Activated naive CD8-positive, alpha-beta T cell treated with anti-CD3 and anti-CD28 coated beads for 36 hours (primary cell): ENCODE measurements around the gene MFSD12. TPM values are rescaled to one million over a fixed set of nuclear protein-coding genes. Genes with fewer than 3 reads are reported as not detected.
A peak's percentile ranks its signal among the peaks of the same experiment; 100 is the strongest.

Experiments used
- DNase-seq: peaks from one replicate; pipeline ENCODE4 v3.0.0; 2021
- H3K27ac Mint-ChIP-seq: one replicate; pipeline ENCODE4 v1.8.0; 2022; ENCODE audit warnings: mild to moderate bottlenecking, moderate library complexity, mixed read lengths
- H3K27me3 Mint-ChIP-seq: one replicate; pipeline ENCODE4 v1.8.0; 2022; ENCODE audit warnings: mild to moderate bottlenecking, mixed read lengths
- H3K36me3 Mint-ChIP-seq: one replicate; pipeline ENCODE4 v1.8.0; 2021; ENCODE audit warnings: mild to moderate bottlenecking, mixed read lengths
- H3K4me1 Mint-ChIP-seq: one replicate; pipeline ENCODE4 v1.8.0; 2021; ENCODE audit warnings: mixed read lengths
- H3K4me3 Mint-ChIP-seq: one replicate; pipeline ENCODE4 v1.8.0; 2022; ENCODE audit warnings: mild to moderate bottlenecking, moderate library complexity, mixed read lengths
- H3K9me3 Mint-ChIP-seq: one replicate; pipeline ENCODE4 v1.8.0; 2022; ENCODE audit warnings: mixed read lengths
- total RNA-seq, 2 experiments: library from RNA; stranded (reverse); gene quantifications; one replicate each; pipeline ENCODE4 v1.2.3, GENCODE V29; 2021

Gene MFSD12
- total RNA-seq, 2 experiments from 2014 or later = 73.2 to 76.1 TPM

DNA sequence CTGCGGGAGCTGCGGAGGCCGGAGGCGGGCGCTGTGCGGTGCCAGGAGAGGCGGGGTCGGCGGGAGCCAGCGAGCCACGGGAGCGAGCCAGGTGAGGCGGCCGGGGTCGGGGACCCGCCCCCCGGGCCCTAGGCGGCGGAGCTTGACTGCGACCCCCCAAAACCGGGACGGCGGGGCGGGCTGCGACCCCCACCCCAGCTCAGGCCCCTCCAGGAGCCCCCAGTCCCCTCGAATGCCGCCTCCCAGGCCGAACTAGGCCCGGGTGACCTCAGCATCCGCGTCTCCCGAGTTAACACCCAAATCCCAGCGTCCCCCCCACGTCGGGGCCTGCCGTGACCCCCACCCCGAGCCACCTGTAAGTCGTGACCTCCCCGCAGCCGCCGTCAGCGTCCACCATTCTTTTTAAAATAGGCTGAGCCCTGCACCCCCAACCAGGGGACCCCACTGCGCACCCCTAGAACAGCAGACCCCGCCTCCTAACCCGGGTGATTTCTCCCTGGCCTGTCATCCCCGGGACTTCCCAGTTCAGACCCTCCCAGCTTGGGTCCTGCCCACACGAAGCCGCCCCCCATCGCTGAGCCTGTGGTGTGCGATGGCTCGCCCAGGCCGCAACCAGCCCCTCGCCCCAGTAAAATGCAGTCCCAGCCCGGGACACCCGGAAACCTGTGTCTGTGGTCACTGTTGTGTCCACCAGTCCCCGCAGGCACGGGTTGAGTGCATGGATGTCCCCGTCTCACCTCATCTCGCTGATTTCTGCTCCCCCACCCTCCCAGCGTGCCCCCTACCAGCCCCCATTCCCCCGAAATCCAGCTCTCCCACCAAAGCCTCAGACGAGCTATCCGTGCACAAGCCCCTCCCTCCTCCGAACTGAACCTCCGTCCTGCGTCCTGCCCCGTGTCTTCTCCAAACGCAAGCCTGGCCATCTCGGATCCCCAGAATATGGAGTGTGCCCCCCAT is 50.7 kb downstream of the MFSD12 start:
- no peaks in the 10 kb centered on the region for H3K9me3 Mint-ChIP-seq
- no peaks in the 10 kb centered on the region for H3K27me3 Mint-ChIP-seq
- peak; percentile 28 for DNase-seq
- peak overlapping the region; percentile 73 for H3K27ac Mint-ChIP-seq
- H3K4me3 Mint-ChIP-seq = peak overlapping the region; percentile 94
- peaks cover 16% of the 10 kb centered on the region for H3K36me3 Mint-ChIP-seq
- peaks cover 37% of the 10 kb centered on the region for H3K4me1 Mint-ChIP-seq

DNA sequence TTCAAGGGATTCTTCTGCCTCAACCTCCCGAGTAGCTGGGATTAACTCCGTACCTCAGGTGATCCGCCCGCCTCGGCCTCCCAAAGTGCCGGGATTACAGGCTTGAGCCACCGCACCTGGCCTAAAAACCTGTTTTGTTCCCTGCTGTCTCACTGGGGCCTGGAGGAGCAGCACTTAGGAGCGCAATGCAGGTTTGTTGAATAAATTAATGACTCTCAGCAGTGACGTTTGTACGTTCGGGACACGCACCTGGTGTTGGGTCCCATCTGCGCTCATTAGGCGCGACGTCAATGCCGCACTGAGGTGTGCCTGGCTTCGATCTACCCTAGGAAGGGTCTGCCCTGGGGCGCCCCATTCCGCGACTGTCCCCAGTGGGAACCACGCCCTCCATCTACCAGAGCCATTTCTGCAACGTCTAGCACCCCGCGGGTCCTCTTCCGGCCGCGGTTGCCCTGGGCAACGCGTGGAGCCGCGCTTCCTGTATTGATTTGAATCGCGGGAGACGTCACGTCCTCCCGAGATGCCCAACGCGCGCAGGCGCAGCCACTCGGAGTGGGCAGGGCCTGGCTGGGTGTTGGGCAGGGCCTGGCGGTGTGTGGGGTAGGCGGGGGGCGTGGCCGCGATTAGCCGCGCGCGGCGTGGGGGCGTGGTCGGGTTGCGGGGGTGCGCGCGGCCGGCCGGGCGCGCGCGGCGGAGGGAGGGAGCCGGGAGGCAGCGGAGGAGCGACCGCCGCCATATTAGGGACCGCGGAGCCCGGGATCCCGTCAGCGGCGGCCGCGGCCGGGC is 51.6 kb downstream of the MFSD12 start, which contains the start of gene FZR1:
Gene FZR1, plus strand, starts transcription at position 714 of the 786 bp plus-strand sequence. CDS start 16,679 bp downstream, outside the sequence.
- H3K27ac Mint-ChIP-seq = peak within 1 kb of the TSS; percentile 93
- H3K27me3 Mint-ChIP-seq = peaks cover 1% of the 10 kb centered on the region
- DNase-seq = peak; percentile 100
- H3K4me3 Mint-ChIP-seq = peak within 1 kb of the TSS; percentile 94
- H3K9me3 Mint-ChIP-seq = no peaks in the 10 kb centered on the region
- peaks cover 18% of the 10 kb centered on the region for H3K36me3 Mint-ChIP-seq
- peaks cover 41% of the 10 kb centered on the region for H3K4me1 Mint-ChIP-seq

DNA sequence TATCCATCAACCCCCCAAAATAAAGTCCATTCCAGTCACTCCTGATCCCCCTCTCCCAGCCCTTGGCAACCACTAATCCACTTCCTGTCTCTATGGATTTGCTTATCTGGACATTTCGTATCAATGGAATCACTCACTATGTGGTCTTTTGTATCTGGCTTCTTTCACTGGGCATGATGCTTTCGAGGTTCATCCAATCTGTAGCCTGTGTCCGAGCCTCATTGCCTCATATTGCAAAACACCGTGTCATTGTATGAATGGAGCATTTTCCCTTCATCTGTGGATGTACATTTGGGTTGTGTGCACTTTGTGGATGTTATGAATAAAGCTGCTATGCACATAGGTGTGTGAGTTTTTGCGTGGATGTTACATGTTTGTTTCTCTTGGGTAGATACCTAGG is 52.7 kb downstream of the MFSD12 start:
- Mint-ChIP-seq H3K4me3 (peak overlapping the region; percentile 94), H3K36me3 (peaks cover 19% of the 10 kb centered on the region), H3K9me3 (no peaks in the 10 kb centered on the region), H3K27ac (no peak overlapping the region), H3K4me1 (peaks cover 42% of the 10 kb centered on the region), H3K27me3 (peaks cover 6% of the 10 kb centered on the region)
- DNase-seq = no peak

DNA sequence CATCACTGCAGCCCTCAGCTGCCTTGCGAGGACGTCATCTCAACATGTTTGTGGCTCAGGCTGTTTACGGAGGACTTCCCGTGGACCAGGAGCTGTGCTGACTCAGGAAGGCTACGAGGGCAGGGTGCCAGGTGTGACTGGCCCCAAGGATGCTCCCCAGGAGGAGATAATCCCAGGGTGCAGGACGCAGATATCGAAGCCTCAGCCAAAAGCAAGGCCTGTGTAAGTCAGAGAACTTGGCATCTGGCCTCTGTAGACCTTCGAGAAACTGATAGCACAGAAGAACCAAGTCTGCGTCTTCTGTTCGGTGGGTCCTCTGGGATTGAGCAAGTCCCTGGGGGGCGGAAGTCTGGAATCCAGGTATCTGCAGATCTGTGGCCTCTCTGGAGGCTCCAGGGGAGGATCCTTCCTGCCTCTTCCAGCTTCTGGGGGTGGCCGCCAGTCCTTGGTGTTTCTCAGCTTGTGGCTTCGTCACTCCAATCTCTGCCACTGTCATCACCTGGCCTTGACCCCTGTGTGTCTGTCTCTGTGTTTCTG is 54.3 kb downstream of the MFSD12 start:
- Mint-ChIP-seq H3K27me3 (peaks cover 6% of the 10 kb centered on the region), H3K4me1 (peaks cover 40% of the 10 kb centered on the region), H3K36me3 (peaks cover 15% of the 10 kb centered on the region), H3K27ac (no peak overlapping the region), H3K4me3 (no peak overlapping the region), H3K9me3 (no peaks in the 10 kb centered on the region)
- DNase-seq = no peak

DNA sequence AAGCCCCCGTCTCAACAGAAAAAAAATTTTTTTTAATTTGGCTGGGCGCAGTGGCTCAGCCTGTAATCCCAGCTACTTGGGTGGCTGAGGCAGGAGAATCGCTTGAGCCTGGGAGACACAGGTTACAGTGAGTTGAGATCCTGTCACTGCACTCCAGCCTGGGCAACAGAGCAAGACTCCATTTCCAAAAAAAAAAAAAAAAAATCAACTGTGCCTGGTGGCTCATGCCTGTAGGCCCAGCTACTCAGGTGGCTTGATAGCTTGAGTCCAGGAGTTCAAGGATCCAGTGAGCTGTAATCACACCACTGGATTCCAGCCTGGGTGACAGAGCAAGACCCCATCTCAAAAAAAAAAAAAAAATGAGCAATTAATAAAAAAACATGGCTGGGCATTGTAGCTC is 55.6 kb downstream of the MFSD12 start:
- Mint-ChIP-seq H3K4me1 (peaks cover 36% of the 10 kb centered on the region), H3K36me3 (peaks cover 18% of the 10 kb centered on the region), H3K27me3 (peaks cover 6% of the 10 kb centered on the region), H3K4me3 (no peak overlapping the region), H3K27ac (no peak overlapping the region), H3K9me3 (no peaks in the 10 kb centered on the region)
- DNase-seq = no peak

DNA sequence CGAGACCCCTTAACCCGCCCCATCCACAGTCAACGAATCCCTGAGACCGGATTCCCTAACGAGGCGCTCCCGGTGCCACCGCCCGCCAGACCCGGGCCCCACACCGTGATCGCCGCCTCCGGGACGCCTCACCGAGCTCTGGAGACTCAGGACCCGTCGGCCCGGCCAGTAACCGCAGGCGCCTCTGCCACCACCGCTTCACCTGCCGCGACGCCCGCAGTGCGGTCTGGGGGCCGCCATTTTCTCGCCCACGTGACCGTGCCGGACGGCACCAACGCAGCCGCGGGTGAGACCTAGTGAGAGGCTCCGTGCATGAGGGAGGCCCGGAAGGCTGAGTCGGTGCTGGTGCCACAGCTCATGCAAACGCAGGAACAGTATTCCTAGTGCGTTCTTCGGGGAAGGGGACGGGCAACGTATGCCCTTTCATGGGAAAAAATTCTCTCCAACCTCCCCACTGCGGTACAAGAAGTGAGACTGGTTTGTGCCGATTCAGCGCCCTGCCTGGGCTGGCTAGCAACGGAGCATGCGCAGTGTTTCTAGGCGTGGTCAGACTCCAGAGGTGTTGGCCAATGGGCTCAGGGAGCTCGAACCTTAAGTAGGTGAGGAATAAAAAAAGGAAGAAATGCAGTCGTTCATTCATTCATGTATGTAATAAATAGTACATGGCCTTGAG is 56.8 kb downstream of the MFSD12 start, which contains the start of gene DOHH:
Gene DOHH, minus strand, starts transcription at position 246 of the 673 bp plus-strand sequence. CDS start 3,860 bp downstream, outside the sequence.
- DNase-seq = peak; percentile 94

DNA sequence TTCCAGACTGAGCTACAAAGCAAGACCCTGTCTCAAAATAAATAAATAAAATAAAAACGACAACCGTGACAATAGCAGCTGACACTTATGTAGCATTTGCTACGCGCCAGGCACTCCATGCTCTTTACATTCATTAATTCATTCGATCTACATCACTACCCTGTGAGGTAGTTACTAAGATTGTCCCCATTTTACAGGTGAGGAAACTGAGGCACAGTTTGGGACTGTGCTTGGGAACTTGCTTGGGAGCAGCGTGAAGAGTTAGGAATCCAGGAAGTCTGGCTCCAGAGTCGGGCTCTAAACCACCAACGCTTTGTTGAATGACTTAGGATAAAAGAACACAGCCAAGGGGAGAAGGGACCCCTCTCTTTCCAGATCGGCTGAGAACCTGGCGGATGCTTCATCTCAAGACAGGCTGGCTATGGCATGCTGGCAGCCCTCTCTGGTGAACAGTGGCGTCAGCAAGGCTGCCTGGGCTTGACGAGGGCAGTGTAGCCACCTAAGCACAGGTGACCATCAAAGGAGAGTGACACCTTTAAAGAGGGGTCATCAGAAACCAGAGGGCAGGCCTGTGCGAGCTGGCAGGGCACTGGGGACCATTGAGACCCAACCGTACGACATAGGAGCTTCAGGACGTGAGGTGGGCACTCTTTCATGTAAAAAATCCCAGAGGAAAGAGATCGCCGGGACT is 57.5 kb downstream of the MFSD12 start:
- Mint-ChIP-seq H3K4me3 (peak overlapping the region; percentile 84), H3K9me3 (no peaks in the 10 kb centered on the region), H3K27ac (peak overlapping the region; percentile 92), H3K4me1 (peaks cover 30% of the 10 kb centered on the region), H3K36me3 (peaks cover 18% of the 10 kb centered on the region), H3K27me3 (peaks cover 6% of the 10 kb centered on the region)
- no peak for DNase-seq

More for the DNA sequence above, 56.8 kb downstream of the MFSD12 start, which contains the start of gene DOHH:
- Mint-ChIP-seq H3K27ac (peak within 1 kb of the TSS; percentile 92), H3K27me3 (peaks cover 6% of the 10 kb centered on the region), H3K4me3 (peak within 1 kb of the TSS; percentile 84), H3K4me1 (peaks cover 32% of the 10 kb centered on the region), H3K9me3 (no peaks in the 10 kb centered on the region), H3K36me3 (peaks cover 18% of the 10 kb centered on the region)

DNA sequence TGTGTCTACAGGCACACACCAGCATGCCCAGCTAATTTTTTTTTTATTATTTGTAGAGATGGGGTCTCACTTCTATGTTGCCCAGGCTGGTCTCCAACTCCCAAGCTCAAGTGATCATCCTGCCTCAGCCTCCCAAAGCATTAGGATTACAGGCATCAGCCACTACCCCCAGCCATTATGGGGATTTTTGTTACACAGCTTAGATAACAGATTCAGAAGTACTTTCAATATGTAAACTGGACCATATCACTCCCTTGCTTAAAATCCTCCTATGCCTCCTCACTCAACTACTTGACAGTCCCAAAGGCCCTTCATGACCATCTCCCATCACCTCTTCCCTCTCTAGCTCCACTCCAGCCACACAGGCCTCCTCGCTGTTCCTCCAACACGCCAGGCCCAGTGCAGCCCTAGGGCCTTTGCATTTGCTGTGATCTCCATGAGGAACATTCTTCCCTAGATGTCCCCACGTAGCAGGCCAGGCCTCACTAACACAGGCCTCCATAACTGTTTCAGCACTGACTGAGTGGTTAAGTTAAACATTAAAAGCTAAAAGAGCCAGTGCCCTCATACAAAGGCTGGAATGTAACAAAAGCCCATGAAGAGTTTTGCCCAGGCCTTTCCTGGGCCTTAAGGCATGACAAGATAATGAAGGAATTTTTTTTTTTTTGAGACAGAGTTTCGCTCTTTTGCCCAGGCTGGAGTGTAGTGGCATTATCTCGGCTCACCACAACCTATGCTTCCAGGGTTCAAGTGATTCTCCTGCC is 59.4 kb downstream of the MFSD12 start:
- no peak overlapping the region for H3K27ac Mint-ChIP-seq
- peaks cover 6% of the 10 kb centered on the region for H3K27me3 Mint-ChIP-seq
- H3K36me3 Mint-ChIP-seq = peaks cover 23% of the 10 kb centered on the region
- H3K4me3 Mint-ChIP-seq = no peak overlapping the region
- DNase-seq = no peak
- peaks cover 28% of the 10 kb centered on the region for H3K4me1 Mint-ChIP-seq
- no peaks in the 10 kb centered on the region for H3K9me3 Mint-ChIP-seq

DNA sequence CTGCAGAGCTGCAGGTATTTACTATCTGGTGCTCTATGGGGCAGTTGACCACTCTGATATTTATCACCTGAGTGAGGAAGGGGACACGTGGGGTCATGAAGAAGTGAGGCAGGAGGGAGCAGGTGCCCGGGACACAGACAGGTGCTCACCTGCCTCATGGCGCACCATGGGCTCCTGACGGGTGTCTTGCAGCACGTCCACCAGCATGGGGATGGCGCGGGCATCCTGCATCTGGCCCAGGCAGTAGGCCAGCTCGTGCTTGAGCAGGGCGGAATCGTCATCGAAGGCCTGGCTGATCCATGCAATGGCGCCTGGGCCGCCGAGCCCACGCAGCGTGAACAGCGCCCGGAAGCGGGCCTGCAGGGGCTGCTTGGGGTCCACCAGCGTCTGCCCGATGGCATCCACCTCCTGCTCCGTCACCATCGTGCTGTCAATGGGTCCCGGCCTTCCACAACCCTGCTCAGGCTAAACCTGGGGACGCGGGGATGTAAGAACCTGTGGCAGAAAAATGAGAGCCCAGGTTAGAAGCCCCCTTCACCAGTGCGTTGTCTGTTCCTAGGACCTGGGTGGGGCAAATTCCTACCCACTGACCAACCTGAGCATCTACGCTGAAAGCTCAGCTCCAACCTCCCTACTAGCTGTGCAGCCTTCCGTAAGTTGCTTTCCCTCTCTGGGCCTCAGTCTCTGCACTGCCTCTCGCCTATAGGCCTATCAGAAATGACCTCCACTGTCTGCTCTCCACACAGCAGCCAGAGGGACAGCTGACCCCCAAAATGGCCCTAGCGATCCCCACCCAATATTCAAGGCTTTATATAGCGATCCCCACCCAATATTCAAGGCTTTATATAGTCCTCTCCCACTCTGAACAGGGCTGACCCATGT is 60.8 kb downstream of the MFSD12 start:
- Mint-ChIP-seq H3K27me3 (peaks cover 6% of the 10 kb centered on the region), H3K4me1 (peaks cover 28% of the 10 kb centered on the region), H3K4me3 (no peak overlapping the region), H3K36me3 (peaks cover 23% of the 10 kb centered on the region), H3K9me3 (no peaks in the 10 kb centered on the region), H3K27ac (no peak overlapping the region)
- no peak for DNase-seq

DNA sequence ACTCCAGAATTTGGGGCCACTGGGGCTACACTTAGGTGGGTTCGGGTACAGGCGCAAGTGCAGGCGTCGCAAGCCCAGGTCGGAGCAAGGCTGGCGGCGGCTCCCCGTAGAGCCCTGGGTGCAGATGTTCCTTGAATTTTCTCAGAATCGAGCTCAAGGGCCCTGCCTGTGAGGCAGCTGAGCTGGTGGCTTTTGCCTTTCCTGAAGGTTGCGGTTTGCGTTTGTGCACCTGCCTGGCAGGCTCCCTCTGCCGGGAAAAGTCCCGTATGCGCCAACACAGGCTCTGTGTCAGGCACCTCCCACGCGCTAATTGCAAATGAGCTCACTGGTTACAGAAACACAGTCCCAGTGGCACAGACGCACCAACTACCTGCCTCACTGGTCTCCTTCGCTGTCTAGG is 62.8 kb downstream of the MFSD12 start:
- peaks cover 18% of the 10 kb centered on the region for H3K4me1 Mint-ChIP-seq
- no peaks in the 10 kb centered on the region for H3K27me3 Mint-ChIP-seq
- peaks cover 18% of the 10 kb centered on the region for H3K36me3 Mint-ChIP-seq
- H3K4me3 Mint-ChIP-seq = peak overlapping the region; percentile 0
- no peaks in the 10 kb centered on the region for H3K9me3 Mint-ChIP-seq
- peak; percentile 63 for DNase-seq
- peak overlapping the region; percentile 65 for H3K27ac Mint-ChIP-seq
